ENCODE measurements around the gene GALNT10. TPM values are rescaled to one million over a fixed set of nuclear protein-coding genes. Genes with fewer than 3 reads are reported as not detected.

The GALNT10 gene
- total RNA-seq, 1 experiment from 2014 or later, result 27.8 TPM

- H3K36me3 ChIP-seq (ENCODE audit: control insufficient read depth in 1 of 2, insufficient read depth in 2 of 2, low read length in 2 of 2), result no peaks in the 10 kb centered on the region
- no peak for DNase-seq (ENCODE audit: low read depth, low spot score)
- BruUV-seq (replicated peaks), result no TSS peak
- no peak overlapping the region for H3K9ac ChIP-seq (ENCODE audit: low read length)
- H3K4me2 ChIP-seq (ENCODE audit: low read length), result no peak overlapping the region
- RAD21 ChIA-PET (ENCODE audit: low non-redundant PET in 1 of 2, low total read pairs in 2 of 2, uncharacterized antibody in 2 of 2, unreplicated experiment in 2 of 2), result no interaction called here
- no peak overlapping the region for H3K27ac ChIP-seq (ENCODE audit: low read depth, low read length)
- ATAC-seq, result no peak
- no peaks in the 10 kb centered on the region for H3K79me2 ChIP-seq (ENCODE audit: insufficient read depth, low read length)
- peaks cover 10 to 22% of the 10 kb centered on the region in 2 experiments; a peak in 3 of 4 replicates for H3K4me1 ChIP-seq (ENCODE audit: control insufficient read depth in 1 of 2, insufficient read depth in 2 of 2, low read length in 2 of 2)
- intact Hi-C loops (cut with micrococcal nuclease), result no loop called here
- TF ChIP-seq ATF3 (IDR thresholded peaks at IDR 0.05), result no peak
- no peak for TF ChIP-seq FOSL1 (IDR thresholded peaks at IDR 0.05; ENCODE audit: low read depth)
- no peak for TF ChIP-seq ZBTB33 (IDR thresholded peaks at IDR 0.05; ENCODE audit: extremely low read depth, insufficient replicate concordance, low read length)
- TF ChIP-seq RAD21 (IDR thresholded peaks at IDR 0.05; ENCODE audit: low read depth), result no peak
- TF ChIP-seq EGR1 (IDR thresholded peaks at IDR 0.05; ENCODE audit: low read depth), result no peak
- no peak for TF ChIP-seq ZNF274 (IDR thresholded peaks at IDR 0.05; ENCODE audit: low read depth, low read length)
- no peak for TF ChIP-seq CEBPB (IDR thresholded peaks at IDR 0.05; ENCODE audit: low read depth)
- TF ChIP-seq ZFX (IDR thresholded peaks at IDR 0.05), result no peak
- TF ChIP-seq POLR2AphosphoS5 (IDR thresholded peaks at IDR 0.05; ENCODE audit: low read depth, low read length), result no peak
- no peak for TF ChIP-seq EZH2 (IDR thresholded peaks at IDR 0.05)
- TF ChIP-seq, protein P1, sequence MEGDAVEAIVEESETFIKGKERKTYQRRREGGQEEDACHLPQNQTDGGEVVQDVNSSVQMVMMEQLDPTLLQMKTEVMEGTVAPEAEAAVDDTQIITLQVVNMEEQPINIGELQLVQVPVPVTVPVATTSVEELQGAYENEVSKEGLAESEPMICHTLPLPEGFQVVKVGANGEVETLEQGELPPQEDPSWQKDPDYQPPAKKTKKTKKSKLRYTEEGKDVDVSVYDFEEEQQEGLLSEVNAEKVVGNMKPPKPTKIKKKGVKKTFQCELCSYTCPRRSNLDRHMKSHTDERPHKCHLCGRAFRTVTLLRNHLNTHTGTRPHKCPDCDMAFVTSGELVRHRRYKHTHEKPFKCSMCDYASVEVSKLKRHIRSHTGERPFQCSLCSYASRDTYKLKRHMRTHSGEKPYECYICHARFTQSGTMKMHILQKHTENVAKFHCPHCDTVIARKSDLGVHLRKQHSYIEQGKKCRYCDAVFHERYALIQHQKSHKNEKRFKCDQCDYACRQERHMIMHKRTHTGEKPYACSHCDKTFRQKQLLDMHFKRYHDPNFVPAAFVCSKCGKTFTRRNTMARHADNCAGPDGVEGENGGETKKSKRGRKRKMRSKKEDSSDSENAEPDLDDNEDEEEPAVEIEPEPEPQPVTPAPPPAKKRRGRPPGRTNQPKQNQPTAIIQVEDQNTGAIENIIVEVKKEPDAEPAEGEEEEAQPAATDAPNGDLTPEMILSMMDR (IDR thresholded peaks at IDR 0.05 in 2 of 3, conservative IDR thresholded peaks at IDR 0.05 in 1 of 3; ENCODE audit: borderline replicate concordance in 1 of 3, insufficient read depth in 1 of 3, low read depth in 2 of 3, low read length in 2 of 3), result no peak
- TF ChIP-seq SP1 (IDR thresholded peaks at IDR 0.05; ENCODE audit: low read depth), result no peak
- TF ChIP-seq JUND (IDR thresholded peaks at IDR 0.05), result no peak
- TF ChIP-seq TCF7L2 (IDR thresholded peaks at IDR 0.05; ENCODE audit: borderline replicate concordance, extremely low read depth, insufficient read depth, insufficient read length), result no peak
- no peak for TF ChIP-seq SRF (IDR thresholded peaks at IDR 0.05; ENCODE audit: low read depth)
- TF ChIP-seq, protein P2, sequence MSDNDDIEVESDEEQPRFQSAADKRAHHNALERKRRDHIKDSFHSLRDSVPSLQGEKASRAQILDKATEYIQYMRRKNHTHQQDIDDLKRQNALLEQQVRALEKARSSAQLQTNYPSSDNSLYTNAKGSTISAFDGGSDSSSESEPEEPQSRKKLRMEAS (IDR thresholded peaks at IDR 0.05), result no peak
- no peak for TF ChIP-seq YY1 (IDR thresholded peaks at IDR 0.05; ENCODE audit: extremely low read depth, insufficient replicate concordance, low read depth, low read length)
- TF ChIP-seq REST (IDR thresholded peaks at IDR 0.05; ENCODE audit: low read depth), result no peak
- no peak for TF ChIP-seq POLR2A (IDR thresholded peaks at IDR 0.05; ENCODE audit: borderline replicate concordance, extremely low read depth, insufficient read depth, insufficient read length)
- H4K20me1 ChIP-seq (ENCODE audit: insufficient read depth), result no peaks in the 10 kb centered on the region
- no peak overlapping the region for H2AFZ ChIP-seq (ENCODE audit: low read depth, low read length, poor library complexity, severe bottlenecking)
- CTCF ChIA-PET, result interaction anchor here (4.2 kb wide), 1 partner anchor 329 kb away, joined by 70 read pairs; no protein-coding TSS in a partner anchor
- H3K9me2 ChIP-seq (ENCODE audit: insufficient read depth), result no peaks in the 10 kb centered on the region
- POLR2A ChIA-PET, result no interaction called here
- H3K4me3 ChIP-seq (replicated peaks in 1 of 2; ENCODE audit: low read depth in 1 of 2, low read length in 2 of 2), result no peak overlapping the region
- H3K9me3 ChIP-seq (ENCODE audit: control insufficient read depth in 1 of 2, insufficient read depth in 1 of 2, low read depth in 1 of 2, low read length in 2 of 2), result no peaks in the 10 kb centered on the region
- no peaks in the 10 kb centered on the region for H3K27me3 ChIP-seq (ENCODE audit: insufficient read depth, low read length)
Measured at GRCh38 chr5:154401931-154402330, 211.4 kb downstream of the GALNT10 start.

All from HCT116 (cell line).